NCI-H146 treated with DMSO at 0.1 percent for 48 hours (cell line): ENCODE results near the gene SIAH3.

Source experiments
- DNase-seq: peaks from one replicate; lab custom pipeline; 2025; ENCODE audit not compliant: unreplicated experiment; lab: John Stamatoyannopoulos, UW

The SIAH3 gene

DNA sequence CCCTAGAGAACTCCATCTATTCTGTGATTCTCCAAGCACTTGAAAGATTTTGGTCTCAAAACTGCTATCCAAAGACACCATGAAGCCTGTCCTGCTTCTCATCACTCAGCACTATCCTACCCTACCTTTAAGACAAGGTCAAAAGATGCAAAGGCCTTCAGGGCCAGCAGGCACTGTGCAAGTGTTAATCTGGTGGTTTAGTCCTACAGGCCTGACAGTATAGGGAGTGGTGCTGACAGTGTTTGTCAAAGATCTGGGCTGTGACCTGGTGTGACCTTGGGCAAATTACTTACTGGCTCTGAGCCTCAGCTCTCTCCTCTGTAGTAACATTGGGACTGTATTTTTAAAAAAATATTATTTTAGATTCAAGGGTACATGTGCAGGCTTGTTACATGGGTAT lies 28.0 kb downstream of the SIAH3 start:
- DNase-seq: no peak

DNA sequence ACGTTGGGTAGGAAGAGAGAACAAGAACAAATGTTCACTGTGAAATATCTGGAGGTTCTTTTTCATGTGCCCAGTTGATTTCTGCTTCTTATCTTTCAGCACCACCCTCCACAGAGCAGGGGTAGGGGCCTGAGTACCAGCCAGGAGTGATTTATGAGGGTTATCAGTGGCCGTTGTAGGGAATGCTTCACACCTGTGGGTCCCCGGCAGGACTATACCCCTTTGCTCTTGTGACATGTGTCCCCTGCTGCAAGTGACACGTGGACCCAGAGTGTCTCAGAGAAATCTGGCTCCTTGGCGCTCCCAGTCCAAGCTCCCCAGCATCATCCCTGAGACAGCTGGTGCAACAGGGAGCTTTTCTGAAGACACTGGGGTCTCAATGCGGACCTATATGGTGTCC lies 29.7 kb downstream of the SIAH3 start:
- no peak for DNase-seq

DNA sequence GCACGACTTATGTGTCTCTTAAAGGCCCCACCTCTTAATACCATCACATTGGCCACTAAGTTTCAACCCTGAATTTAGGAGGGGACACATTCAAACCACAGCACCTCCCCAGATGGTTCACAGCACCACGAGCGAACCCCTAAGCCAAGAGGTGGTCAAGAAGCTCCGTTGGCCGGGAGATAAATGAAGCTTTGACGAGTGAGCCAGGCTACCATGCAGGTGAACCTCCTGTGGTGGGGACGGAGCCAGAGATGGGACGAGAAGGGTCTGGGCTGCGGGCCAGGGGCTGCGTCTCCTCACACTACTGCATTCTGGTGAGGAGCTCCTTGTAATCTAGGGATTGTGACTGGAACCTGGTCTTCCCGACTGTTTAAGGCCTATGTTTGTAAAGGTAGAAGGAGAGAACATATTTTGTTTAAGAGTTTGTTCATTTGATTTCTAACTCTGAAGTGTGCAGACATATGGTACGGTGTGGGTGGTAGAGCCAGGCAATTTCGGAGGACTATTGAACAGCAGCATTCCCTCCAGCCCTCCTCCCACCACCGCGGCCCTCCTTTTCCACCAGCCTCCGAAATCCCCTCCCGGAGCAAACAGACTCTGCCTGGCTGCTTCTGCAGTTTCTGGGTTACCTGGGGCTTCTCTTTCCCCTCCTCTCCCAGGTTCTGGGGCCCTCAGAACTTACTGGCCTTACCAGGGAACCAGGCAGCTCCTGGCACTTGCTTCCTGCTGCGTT lies 31.3 kb downstream of the SIAH3 start:
- DNase-seq: no peak

DNA sequence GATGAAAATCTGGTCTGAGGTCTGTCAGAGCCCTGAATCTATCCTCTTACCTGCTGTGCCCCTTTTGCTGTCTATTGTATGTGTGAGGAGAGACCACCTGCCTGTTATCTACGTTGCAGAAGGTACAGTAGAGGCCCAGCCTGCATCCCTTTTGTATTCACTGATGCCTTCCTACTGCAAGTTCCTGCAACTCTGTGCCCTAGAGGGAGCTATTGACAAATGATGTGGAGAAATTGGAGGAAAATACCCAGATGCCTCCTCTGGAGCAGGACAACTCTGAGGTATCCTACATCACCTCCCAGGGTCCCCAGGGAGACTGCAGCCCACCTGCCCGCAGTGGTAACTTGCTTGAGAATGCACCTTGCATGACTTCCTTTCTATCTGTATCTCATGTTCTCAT lies 33.7 kb downstream of the SIAH3 start:
- no peak for DNase-seq

DNA sequence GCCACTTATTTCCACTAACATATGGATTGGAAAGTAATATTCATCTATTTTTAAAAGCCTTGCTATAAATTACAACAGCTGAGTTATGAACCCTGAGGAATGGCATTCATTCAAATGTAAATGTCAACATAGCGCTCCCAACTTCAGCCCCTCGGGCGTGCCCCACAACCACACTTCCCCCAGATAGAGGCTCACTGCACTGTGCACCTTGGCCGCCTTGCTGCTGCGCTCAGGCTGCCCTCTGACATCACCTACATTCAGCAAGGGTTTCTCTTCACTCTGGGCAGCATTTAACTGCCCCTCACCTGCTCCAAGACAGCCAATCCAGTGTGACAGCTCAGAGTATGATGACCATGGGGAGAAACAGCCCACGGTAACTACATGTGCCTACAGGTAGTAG lies 35.1 kb downstream of the SIAH3 start:
- DNase-seq: no peak

DNA sequence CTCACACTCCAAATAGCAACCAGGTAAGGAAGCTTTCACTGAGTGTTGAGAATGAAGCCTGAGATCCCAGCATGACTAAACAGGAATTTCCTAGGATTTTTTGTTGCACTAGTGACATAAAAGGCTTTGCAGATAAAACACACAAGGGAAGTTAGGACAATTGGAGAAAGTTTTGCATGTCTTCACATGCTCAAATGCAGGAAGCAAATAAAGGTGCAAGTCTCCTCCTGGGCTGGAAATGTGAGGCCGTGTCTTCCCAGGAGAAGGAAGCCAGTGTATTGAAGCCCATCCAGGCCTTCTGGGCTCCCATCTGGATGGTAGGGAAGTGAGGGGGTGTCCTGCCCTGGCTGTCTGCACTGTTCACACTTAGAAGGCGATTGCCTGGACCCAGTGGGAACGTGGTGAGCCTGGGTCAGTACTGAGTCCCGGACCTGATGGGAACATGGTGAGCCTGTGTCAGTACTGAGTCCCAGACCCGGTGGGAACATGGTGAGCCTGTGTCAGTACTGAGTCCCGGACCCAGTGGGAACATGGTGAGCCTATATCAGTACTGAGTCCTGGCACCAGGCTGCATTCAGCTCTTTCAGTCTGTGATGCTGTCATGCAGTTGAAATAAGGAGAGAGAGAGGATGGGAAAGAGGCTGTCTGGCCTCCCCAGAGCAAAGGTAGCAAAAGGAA lies 38.7 kb downstream of the SIAH3 start:
- no peak for DNase-seq

DNA sequence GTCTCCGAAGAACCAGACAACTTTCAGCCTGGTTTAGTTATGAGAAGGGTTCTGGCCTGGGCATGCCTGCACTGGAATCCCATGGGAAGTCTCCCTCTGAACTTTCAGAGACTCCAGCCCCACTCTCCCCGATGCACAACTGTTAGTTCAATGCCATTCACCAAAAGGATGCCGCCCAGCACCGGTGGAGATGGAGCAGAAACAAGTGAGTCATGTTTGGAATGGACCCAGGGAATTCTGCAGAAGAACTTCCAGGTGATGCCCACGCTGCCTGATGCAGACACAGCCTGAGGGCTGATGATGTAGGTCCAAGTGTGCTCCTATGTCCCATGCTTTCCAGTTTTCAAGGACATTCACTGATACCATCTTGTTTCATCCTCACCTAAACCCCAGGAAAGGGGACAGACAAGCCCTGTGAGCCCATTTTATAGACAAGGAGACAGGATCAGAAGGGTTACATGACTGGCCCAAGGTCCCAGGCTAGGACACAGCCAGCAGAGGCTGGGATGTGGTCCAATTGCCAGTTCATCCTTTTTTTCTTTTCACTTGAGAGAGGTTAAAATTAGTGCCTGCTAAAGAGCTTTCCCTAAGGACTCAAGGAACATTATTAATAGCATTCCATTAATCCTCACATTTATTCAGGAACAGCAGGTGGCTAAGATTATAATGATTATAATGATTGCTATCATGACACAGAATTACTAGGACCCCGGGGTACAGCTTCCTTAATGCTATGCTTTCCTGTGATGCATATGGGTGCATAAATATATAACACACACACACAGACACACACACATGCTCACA lies 39.5 kb downstream of the SIAH3 start:
- no peak for DNase-seq

DNA sequence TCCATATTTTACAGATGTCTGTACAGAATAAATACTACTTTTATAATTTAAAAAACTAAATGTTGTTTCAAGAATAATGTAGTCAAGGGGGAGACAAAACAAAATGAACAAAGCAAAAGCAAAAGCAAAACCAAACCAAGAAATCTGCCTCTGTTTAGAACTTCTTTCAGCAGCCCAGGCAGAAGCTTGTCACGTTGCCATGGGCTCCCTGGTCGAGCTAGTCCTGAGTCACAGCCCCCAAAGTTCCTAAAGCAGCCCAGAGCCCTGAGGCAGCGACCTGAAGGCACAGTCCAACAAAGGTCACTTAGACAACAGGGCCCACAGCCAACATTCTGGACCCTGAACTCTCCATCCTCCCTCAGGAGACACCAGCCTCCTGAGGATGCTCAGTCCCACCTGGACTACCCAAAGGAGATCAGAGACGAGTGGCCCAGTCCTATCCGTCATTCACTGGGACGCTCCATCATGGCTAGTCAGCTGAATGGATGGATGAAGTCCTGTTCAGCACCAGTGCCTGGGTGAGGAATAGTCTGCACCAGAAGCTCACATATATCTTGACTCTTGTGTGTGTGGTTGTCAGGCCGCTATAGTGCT lies 41.7 kb downstream of the SIAH3 start:
- DNase-seq: no peak

DNA sequence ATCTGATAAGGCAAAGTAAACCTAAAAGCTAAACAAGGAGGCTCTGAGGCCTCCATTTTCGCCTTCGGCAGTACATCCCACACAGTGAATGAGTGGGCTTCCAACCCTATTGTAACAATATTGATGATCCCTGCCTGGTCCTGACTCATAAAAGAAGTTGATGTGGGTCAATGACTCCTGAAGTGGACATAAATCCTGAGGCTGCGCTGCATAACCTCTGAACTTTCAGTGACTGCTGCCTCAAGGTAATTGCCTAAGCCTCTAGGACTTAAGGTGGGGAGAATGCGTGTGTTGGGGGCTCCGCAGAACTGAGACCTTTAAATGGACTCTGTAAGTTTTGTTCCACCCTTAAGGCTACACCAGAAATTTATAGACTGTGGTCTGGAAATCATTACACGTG lies 42.6 kb downstream of the SIAH3 start:
- no peak for DNase-seq

DNA sequence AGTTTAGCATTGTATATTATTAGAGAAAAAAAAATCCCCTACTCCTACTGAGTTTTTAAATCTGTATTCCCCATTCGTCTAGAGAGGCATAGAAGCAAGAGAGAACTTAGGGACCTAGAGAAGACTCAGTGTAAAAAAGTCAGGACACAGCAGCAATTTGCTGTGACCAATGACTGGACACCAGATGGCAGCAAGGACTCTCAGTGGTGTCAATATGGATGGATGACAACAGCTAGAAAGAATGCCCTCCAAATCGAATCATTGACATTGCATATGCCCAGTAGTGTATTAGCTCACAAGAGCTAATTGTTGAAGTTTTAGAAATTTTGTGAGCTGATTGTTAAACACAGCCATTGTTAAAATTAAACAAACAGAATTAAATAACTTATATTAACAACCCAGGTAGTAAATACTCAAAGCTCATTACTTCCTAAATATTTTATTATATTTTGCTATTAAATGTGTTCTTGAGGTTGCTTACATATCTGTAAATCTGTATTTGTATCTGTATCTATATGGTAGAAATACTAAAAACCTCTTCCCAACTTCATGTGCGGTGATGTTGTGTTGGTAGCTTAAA lies 43.9 kb downstream of the SIAH3 start:
- peak; percentile 28 for DNase-seq

DNA sequence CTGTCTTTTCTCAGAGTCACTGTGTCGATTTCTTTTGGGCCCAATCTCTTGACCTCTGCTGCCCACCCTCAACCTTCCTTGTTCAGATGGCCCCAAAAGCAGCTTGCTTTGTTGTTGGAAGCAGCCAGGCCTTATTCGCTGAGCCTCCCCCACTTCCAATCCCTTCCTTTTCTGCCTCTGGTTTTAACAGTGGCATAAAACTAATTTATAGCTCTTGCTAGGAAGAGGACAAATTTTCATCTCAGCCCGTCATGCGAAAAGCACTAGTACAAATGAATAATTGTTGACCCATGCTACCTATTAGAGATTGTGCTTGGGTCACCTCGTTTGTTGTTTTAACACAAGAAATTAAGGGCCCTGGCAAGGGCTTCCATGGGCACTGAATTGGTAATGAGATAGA lies 51.1 kb downstream of the SIAH3 start:
- DNase-seq: no peak

DNA sequence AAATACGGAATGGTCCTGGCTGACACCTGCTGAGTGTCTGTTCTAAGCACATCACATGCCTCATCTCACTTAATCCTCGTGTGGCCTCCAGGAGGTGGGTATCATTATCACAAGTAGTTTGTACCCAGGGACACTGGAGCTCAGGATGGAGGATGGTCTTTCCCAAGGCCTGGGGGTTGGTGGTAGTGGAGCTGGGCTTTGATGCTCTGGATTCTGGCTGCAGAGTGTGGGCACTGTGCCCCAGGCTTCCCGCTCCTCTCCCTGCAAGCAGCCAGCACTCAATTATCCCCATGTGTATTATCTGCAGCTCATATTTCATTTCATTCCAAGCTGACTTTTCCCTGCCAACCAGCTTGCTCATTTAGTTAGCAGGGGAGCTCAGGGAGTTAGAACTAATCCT lies 52.1 kb downstream of the SIAH3 start:
- no peak for DNase-seq

DNA sequence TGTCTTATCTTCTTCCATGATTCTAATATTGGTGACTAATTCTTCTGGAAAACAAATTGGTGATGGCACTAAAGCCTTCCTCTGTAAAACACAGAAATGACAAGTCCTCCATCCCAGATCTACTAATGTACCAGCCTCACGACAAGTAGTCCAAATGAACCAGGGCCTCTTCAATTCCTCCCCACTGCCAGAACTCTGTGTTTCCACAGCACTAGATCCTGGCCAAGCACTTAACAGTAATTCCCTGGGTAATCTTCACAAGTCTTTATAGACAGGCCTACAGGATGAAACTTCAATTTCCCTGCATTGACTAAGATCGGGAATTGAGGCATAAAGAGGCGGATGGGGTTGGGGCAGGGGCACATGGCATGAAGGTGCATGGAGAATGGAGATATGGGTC lies 52.7 kb downstream of the SIAH3 start:
- no peak for DNase-seq

DNA sequence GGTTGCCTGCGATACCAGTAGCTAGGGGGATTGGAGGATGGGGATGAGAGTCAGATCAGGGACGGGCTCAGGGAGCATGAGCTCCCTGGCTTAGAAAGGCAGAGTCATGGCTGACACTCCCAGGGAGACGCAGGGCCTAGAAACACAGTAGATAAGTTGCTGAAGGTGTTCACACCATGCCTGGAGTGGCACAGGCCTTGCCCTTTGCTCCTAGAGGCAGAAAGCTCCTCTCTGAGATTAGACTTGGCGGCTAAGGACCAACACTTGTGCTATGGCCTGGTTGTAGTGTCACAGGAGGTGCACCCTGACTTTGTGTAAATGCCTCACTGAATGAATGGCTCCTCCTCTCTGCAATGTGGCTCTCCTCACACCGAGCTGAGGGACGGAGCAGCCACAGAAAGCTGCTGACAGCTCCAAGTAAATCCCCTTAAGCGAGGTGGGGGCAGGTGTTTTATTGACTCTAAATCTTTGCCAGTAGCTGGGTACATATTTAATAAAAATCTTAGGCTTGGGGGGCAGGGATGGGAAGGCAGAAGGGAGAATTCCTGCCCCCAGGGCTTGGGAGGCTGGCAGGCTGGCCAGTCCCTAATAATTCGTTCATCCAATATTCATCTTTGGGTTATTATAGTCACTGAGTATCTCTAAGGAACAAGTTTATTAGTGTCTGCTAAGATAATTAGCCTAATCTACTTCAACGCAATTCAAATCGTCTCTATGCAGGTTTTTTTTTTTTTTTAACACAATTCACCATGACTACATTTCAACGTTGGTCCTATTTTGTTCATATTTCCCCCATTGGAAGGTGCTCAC lies 54.9 kb downstream of the SIAH3 start:
- DNase-seq: no peak

DNA sequence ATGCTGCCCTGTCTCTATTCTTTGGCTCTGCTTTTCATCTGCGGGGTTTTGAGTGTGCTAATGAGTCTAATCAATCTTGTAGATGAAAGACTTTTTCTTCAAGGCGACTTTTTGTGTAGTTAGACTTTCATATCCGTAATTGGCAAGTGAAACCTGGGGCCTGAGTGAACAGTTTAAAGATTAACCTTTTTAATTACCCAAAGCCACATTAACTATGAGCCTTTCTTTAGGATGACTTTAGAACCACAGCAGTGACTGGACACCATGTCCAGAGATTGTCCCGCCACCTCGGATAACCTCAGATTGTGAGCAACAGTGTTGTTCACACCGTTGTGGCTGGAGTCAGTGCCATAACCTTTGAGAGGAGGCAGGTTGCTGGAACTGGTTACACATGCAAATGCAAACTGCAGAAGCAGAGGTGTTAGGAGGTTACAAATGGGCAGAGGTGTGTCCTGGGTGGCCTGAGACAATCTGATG lies 58.7 kb downstream of the SIAH3 start:
- no peak for DNase-seq

DNA sequence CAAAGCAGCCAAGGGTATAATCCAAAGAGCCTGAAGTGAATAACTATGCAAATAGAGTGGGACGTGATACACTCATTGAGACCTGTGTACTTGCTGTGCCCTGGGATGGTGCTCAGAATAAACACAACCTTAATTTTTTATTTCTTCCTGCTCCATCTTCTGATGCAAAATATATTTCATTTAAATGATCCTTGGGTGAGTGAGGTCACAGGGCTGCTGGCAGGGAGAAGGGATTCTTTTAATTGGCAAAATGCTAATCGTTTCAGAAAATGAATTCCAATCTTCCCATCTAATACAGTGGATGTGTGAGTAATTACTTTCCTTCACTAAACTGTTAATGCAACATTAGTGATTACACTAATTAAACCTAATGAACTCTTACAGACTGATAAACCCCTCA lies 63.5 kb downstream of the SIAH3 start:
- DNase-seq: no peak

DNA sequence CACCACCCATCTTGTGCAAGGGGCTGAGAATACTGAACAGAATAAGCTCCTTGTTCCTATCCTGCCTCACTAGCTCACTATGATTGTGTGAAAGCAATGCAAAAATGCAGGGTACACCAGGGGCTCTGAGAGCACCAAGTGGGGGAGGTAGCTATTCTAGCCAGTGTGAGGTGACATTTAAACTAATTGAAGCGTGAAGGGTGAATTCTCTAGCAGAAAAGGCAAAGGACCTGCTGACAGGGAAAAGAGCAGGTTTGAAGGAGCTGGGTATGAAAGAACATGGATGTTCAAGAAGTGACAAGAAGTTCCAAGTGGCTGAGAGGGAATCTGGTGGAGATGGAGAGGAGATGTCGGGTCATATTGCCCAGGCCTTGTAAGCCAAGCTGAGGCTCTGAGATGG lies 64.2 kb downstream of the SIAH3 start:
- no peak for DNase-seq

DNA sequence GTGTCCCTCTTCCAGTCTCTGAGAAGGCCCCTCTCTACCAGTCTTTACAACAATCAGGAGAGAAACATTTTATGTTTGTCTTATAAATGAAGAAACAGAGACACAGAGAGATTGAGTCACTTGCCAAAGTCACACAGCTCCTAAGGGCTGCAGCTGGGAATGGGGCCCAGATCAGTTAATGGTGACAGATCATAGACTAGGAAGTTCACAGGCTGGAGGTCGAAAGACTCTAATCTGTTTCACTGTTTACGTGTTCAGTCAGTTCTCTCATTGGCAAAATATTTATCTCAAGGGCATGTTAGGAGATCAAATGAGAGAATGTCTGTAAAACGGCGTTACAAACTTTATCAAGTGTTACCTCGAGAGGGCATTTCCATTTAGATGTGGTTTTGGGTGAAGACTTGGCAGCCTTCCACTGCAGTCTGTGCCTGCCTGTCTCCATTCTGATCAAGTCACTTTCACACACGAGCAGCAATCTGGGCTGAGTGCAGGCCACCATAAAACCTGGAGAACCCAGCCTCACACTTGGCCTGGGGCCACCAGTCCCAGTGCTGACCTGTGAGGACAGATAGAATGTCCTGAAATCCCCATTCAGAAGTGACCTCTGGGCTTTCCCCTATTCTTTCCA lies 65.1 kb downstream of the SIAH3 start:
- DNase-seq: no peak

DNA sequence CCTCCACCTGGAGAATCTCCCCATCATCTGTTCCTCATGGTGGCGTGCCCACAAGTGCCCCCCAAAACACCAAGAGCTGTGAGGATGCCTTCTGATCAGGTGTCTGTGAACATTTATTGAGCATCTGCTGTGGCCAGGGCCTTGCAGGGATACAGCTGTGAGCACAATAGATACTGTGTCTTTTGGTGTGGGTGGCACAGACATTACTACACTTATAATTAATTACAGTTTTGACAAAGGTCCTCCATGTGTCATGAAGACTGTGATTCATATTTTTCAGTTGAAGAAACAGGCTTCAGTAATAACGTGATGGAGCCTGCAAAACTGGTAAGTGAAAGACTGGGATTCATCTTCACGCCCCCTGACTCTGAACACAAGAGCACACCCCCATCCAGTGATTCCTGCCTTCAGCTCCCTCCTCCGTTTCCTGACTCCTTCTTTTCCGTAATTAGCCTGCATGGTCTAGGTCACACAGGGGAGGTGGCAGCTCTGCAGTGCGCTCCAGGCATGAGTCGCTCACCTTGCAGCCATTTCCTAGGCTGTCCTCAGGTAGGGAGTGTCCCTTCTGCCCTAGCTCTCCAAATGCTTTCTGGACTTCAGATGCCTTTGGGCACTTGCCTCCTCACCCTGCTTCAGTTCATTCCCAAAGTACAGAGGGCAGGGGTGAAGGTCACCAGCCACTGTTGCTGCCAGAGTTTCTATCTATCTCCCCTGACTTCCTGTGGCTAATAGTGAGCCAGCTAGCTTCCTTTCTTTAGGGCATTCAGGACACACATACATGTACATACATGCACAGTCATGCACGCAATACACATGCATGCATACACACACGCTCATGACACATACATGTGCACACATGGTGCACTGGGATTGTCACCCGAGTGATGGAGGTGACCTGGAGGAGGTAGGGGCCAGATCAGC lies 66.5 kb downstream of the SIAH3 start:
- no peak for DNase-seq
